H1 (cell line): ENCODE data around the gene CPD. TPM values are rescaled to one million over a fixed set of nuclear protein-coding genes. Genes with fewer than 3 reads are reported as not detected.

Experiments
- CTCF ChIA-PET: fragments of 300-600 bp; sonication (Branson Sonifier 250); formaldehyde crosslinking; loops from one replicate; lab custom pipeline; 2021; ENCODE audit not compliant: partially characterized antibody; lab: Charles Lee
- POLR2A ChIA-PET: fragments of 300-600 bp; sonication (Branson Sonifier 250); formaldehyde crosslinking; loops from one replicate; lab custom pipeline; 2021; ENCODE audit warnings: inconsistent platforms; ENCODE audit not compliant: partially characterized antibody; lab: Charles Lee
- DNase-seq, 2 experiments: peaks; one replicate each; pipeline versions ENCODE4 v3.0.0 to v3.0.0-alpha.2; 2010 to 2022; ENCODE audit warnings: low spot score in 2 of 2, low read depth in 1 of 2, mixed read lengths in 1 of 2
- FAIRE-seq: peaks from 2 replicates; lab custom pipeline; 2011; peaks lifted over from hg19 to GRCh38; lab: Jason Lieb, UNC
- H2AFZ ChIP-seq: 2 replicates; pipeline ENCODE4 v1.8.1; 2012; ENCODE audit warnings: low read length, inconsistent platforms
- H2AK5ac ChIP-seq: 2 replicates; pipeline ENCODE4 v1.6.1; 2013; ENCODE audit warnings: low read depth, low read length
- H2BK120ac ChIP-seq: replicated peaks from 2 replicates; pipeline ENCODE3; 2013; ENCODE audit warnings: low read depth, low read length, inconsistent platforms
- H2BK12ac ChIP-seq: 2 replicates; pipeline ENCODE4 v1.6.1; 2013; ENCODE audit warnings: low read depth, low read length
- H2BK15ac ChIP-seq: 2 replicates; pipeline ENCODE4 v1.6.1; 2013; ENCODE audit warnings: low read length
- H2BK20ac ChIP-seq: 2 replicates; pipeline ENCODE4 v1.6.1; 2013; ENCODE audit warnings: low read length
- H2BK5ac ChIP-seq: 2 replicates; pipeline ENCODE4 v1.6.1; 2013; ENCODE audit warnings: low read depth, low read length
- H3K14ac ChIP-seq: 2 replicates; pipeline ENCODE4 v1.6.1; 2013; ENCODE audit warnings: inconsistent platforms; ENCODE audit not compliant: insufficient read length
- H3K18ac ChIP-seq: 2 replicates; pipeline ENCODE4 v1.6.1; 2013; ENCODE audit warnings: low read length; ENCODE audit errors: extremely low read depth
- H3K23ac ChIP-seq: 2 replicates; pipeline ENCODE4 v1.6.1; 2013; ENCODE audit warnings: inconsistent platforms; ENCODE audit not compliant: insufficient read length
- H3K23me2 ChIP-seq: 2 replicates; pipeline ENCODE4 v1.6.1; 2013; ENCODE audit warnings: low read depth, low read length
- H3K27ac ChIP-seq: 2 replicates; pipeline ENCODE4 v1.6.1; 2011; ENCODE audit warnings: low read depth, low read length, inconsistent platforms
- H3K27me3 ChIP-seq, 4 experiments: replicated peaks in 1 of 4; 1 replicate in 1 of 4; 2 replicates in 3 of 4; pipeline versions ENCODE4 v1.6.1 to v1.8.1; 2011 to 2013; ENCODE audit warnings: low read length in 3 of 4, mild to moderate bottlenecking in 3 of 4, inconsistent platforms in 2 of 4, mixed read lengths in 2 of 4, moderate library complexity in 1 of 4; ENCODE audit not compliant: control insufficient read depth in 3 of 4, insufficient read depth in 3 of 4; ENCODE audit errors: extremely low read depth in 1 of 4
- H3K36me3 ChIP-seq, 4 experiments: 2 replicates each; pipeline versions ENCODE4 v1.6.1 to v1.8.1; 2011 to 2013; ENCODE audit warnings: mild to moderate bottlenecking in 4 of 4, low read length in 3 of 4, moderate library complexity in 2 of 4, control low read depth in 1 of 4, inconsistent platforms in 1 of 4; ENCODE audit not compliant: insufficient read depth in 4 of 4, control insufficient read depth in 2 of 4
- H3K4ac ChIP-seq: replicated peaks from 2 replicates; pipeline ENCODE3; 2013; ENCODE audit warnings: low read length, low read depth, mixed read lengths, inconsistent platforms; ENCODE audit not compliant: insufficient read length
- H3K4me1 ChIP-seq, 4 experiments: replicated peaks in 1 of 4; 1 replicate in 1 of 4; 2 replicates in 3 of 4; pipeline versions ENCODE4 v1.6.1 to v1.8.1; 2011 to 2013; ENCODE audit warnings: low read length in 3 of 4, inconsistent platforms in 2 of 4, mixed read lengths in 1 of 4; ENCODE audit not compliant: insufficient read depth in 4 of 4, control insufficient read depth in 3 of 4
- H3K4me2 ChIP-seq, 2 experiments: 2 replicates each; pipeline versions ENCODE4 v1.6.1 to v1.8.1; 2011 to 2013; ENCODE audit warnings: low read depth in 2 of 2, low read length in 2 of 2, control low read depth in 1 of 2, inconsistent platforms in 1 of 2, mild to moderate bottlenecking in 1 of 2; ENCODE audit not compliant: insufficient read depth in 1 of 2
- H3K4me3 ChIP-seq, 4 experiments: fragments of 200-600, 300-600 bp in 1 of 4; sonication (generic), shearing (Covaris generic), sonication (Bioruptor Twin) in 1 of 4; 2 replicates each; pipeline versions ENCODE4 v1.5.1 to v1.8.1; 2011 to 2016; ENCODE audit warnings: low read length in 4 of 4, low read depth in 3 of 4, control low read depth in 2 of 4, inconsistent platforms in 2 of 4, mild to moderate bottlenecking in 2 of 4, mixed read lengths in 1 of 4, moderate library complexity in 1 of 4; ENCODE audit not compliant: insufficient read depth in 2 of 4; ENCODE audit errors: extremely low read depth in 1 of 4
- H3K56ac ChIP-seq: replicated peaks from 2 replicates; pipeline ENCODE3; 2013; ENCODE audit warnings: low read depth, mild to moderate bottlenecking, mixed read lengths, low read length, inconsistent platforms; ENCODE audit not compliant: insufficient read length
- H3K79me1 ChIP-seq: 2 replicates; pipeline ENCODE4 v1.6.1; 2013; ENCODE audit warnings: low read depth, low read length, control low read depth
- H3K79me2 ChIP-seq, 2 experiments: 2 replicates each; pipeline versions ENCODE4 v1.6.1 to v1.8.1; 2012 to 2013; ENCODE audit warnings: low read length in 2 of 2, mild to moderate bottlenecking in 2 of 2, inconsistent platforms in 1 of 2; ENCODE audit not compliant: insufficient read depth in 2 of 2, control insufficient read depth in 1 of 2
- H3K9ac ChIP-seq, 4 experiments: replicated peaks in 1 of 4; 1 replicate in 1 of 4; 2 replicates in 3 of 4; pipeline versions ENCODE4 v1.6.1 to v1.8.1; 2011 to 2013; ENCODE audit warnings: low read depth in 3 of 4, low read length in 3 of 4, control low read depth in 2 of 4, mild to moderate bottlenecking in 2 of 4, moderate library complexity in 2 of 4, inconsistent platforms in 1 of 4; ENCODE audit errors: extremely low read depth in 1 of 4
- H3K9me3 ChIP-seq, 2 experiments: 2 replicates each; pipeline versions ENCODE4 v1.6.1 to v1.8.1; 2012 to 2013; ENCODE audit warnings: mild to moderate bottlenecking in 2 of 2, moderate library complexity in 2 of 2, control low read depth in 1 of 2, inconsistent platforms in 1 of 2, low read depth in 1 of 2, low read length in 1 of 2, mixed read lengths in 1 of 2; ENCODE audit not compliant: insufficient read depth in 2 of 2
- H4K20me1 ChIP-seq, 2 experiments: replicated peaks in 1 of 2; 2 replicates each; pipeline versions ENCODE3 to v1.8.1; 2011 to 2013; ENCODE audit warnings: inconsistent platforms in 2 of 2, low read length in 2 of 2, mild to moderate bottlenecking in 1 of 2; ENCODE audit not compliant: insufficient read depth in 2 of 2, control insufficient read depth in 1 of 2
- H4K5ac ChIP-seq: 2 replicates; pipeline ENCODE4 v1.6.1; 2013; ENCODE audit warnings: low read length, low read depth, mixed read lengths, inconsistent platforms; ENCODE audit not compliant: insufficient read length
- H4K8ac ChIP-seq: 2 replicates; pipeline ENCODE4 v1.8.0; 2013; ENCODE audit warnings: mild to moderate bottlenecking, moderate library complexity, low read length, inconsistent platforms; ENCODE audit not compliant: insufficient read depth; ENCODE audit errors: extremely low read depth
- H4K91ac ChIP-seq: replicated peaks from 2 replicates; pipeline ENCODE3; 2013; ENCODE audit warnings: low read length, mixed read lengths, inconsistent platforms; ENCODE audit not compliant: insufficient read length
- CBX8 ChIP-seq: fragments of 300-800, 300-1000 bp; sonication (generic); IDR thresholded peaks from 2 replicates; pipeline ENCODE4 v1.7.1; 2016; ENCODE audit warnings: low read depth, low read length, borderline replicate concordance
- CHD1 ChIP-seq: IDR thresholded peaks from 2 replicates; pipeline ENCODE4 v1.6.1; 2012; ENCODE audit warnings: low read depth, low read length, improper control_type of control experiment
- EGR1 ChIP-seq: IDR thresholded peaks from 2 replicates; pipeline ENCODE4 v1.6.1; 2011; ENCODE audit warnings: low read depth, low read length, borderline replicate concordance
- HDAC2 ChIP-seq, 2 experiments: fragments of 300-600 bp in 1 of 2; sonication (generic) in 1 of 2; IDR thresholded peaks; 2 replicates each; pipeline ENCODE4 v1.6.1; 2011 to 2012; ENCODE audit warnings: low read depth in 2 of 2, low read length in 2 of 2, mild to moderate bottlenecking in 2 of 2, moderate library complexity in 2 of 2, borderline replicate concordance in 1 of 2, inconsistent platforms in 1 of 2
- JUND ChIP-seq: IDR thresholded peaks from 2 replicates; pipeline ENCODE4 v1.6.1; 2011; ENCODE audit warnings: mild to moderate bottlenecking, improper control_type of control experiment, low read length
- KDM4A ChIP-seq: IDR thresholded peaks from one replicate; pipeline ENCODE4 v1.7.1; 2012; ENCODE audit warnings: low read depth, mild to moderate bottlenecking, moderate library complexity, low read length, inconsistent platforms; ENCODE audit not compliant: severe bottlenecking
- SIRT6 ChIP-seq: IDR thresholded peaks from one replicate; pipeline ENCODE4 v1.7.1; 2012; ENCODE audit warnings: low read length, inconsistent platforms
- SP1 ChIP-seq: IDR thresholded peaks from 2 replicates; pipeline ENCODE4 v1.6.1; 2011; ENCODE audit warnings: low read depth, low read length
- TAF1 ChIP-seq: IDR thresholded peaks from 2 replicates; pipeline ENCODE4 v1.6.1; 2011; ENCODE audit warnings: mild to moderate bottlenecking, low read depth, low read length
- ZNF274 ChIP-seq: IDR thresholded peaks from 2 replicates; pipeline ENCODE4 v1.7.0; 2012; ENCODE audit warnings: low read length, borderline replicate concordance; ENCODE audit errors: extremely low read depth
- polyA plus RNA-seq, 7 experiments: library from polyadenylated mRNA; depleted of rRNA in 3 of 7; stranded (reverse) in 5 of 7; unstranded in 2 of 7; fragments of >200 nt in 5 of 7; fragments of 200-250 nt in 2 of 7; gene quantifications; 1 replicate in 5 of 7; 2 replicates in 1 of 7; 4 replicates in 1 of 7; pipeline versions ENCODE4 v1.2.1 to v1.2.3, GENCODE V29; 2011 to 2013; ENCODE audit warnings: missing spikeins in 2 of 7, mixed read lengths in 2 of 7
- total RNA-seq: library from RNA; stranded (reverse); fragmentation: NEBNext Ultra II Directional; extraction: Animal tissue kit (Norgen Biotek cat#: 25700); gene quantifications from 2 replicates; pipeline ENCODE4 v1.2.1, GENCODE V29; 2021

The CPD gene
- total and polyA plus RNA-seq, 2 of the 8 experiments (the other 6 are each of a cell fraction or from before 2014, with no cell fraction given), result 8.6 to 46.2 TPM

DNA sequence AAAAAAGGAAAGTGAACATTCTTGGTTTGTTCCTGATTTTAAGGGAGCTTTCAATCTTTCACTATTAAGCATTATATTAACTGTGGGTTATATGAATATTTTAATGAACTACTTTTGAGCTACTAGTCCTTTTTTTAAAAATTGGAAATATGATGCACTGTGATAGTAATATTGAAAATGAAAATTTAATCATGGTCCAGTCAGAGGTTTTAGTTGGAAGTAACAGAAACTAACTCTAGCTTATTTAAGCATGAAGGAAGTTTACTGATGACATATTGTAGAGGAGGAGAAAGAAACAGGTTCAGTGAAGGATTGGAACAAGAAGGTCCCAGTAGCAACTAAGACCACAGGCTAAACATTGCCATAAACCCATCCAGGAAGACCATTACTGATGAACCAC, 24.0 kb upstream of the CPD start:
- no peaks in the 10 kb centered on the region for H3K79me2 ChIP-seq

More for the DNA sequence above, 24.0 kb upstream of the CPD start:
- no peak overlapping the region for H2BK12ac ChIP-seq
- H3K4me1 ChIP-seq, result no peaks in the 10 kb centered on the region
- no peaks in the 10 kb centered on the region for H3K79me1 ChIP-seq
- H3K56ac ChIP-seq, result no peak overlapping the region
- H3K23me2 ChIP-seq, result no peaks in the 10 kb centered on the region
- no peak overlapping the region for H2BK20ac ChIP-seq
- H3K14ac ChIP-seq, result no peak overlapping the region
- H2BK120ac ChIP-seq, result no peak overlapping the region
- no peak overlapping the region for H2BK5ac ChIP-seq
- POLR2A ChIA-PET, result no interaction called here
- DNase-seq (no peak), FAIRE-seq (no peak)
- no peak overlapping the region; the same call in 1 of the 2 replicates for H2BK15ac ChIP-seq
- H4K20me1 ChIP-seq, result no peaks in the 10 kb centered on the region
- H4K8ac ChIP-seq, result no peak overlapping the region
- H3K4me3 ChIP-seq, result no peak overlapping the region
- no peak overlapping the region for H3K4ac ChIP-seq
- no peaks in the 10 kb centered on the region for H3K27me3 ChIP-seq
- H3K36me3 ChIP-seq, result no peaks in the 10 kb centered on the region
- CTCF ChIA-PET, result interaction anchor here (0.6 to 1.4 kb wide), 3 partner anchors 16 to 127 kb away, joined by 3 to 5 read pairs (median 4); no protein-coding TSS in a partner anchor
- H2AFZ ChIP-seq, result no peak overlapping the region
- H4K91ac ChIP-seq, result no peak overlapping the region
- H2AK5ac ChIP-seq, result no peak overlapping the region
- no peak overlapping the region for H3K18ac ChIP-seq
- no peak overlapping the region for H4K5ac ChIP-seq
- H3K9ac ChIP-seq, result no peak overlapping the region
- H3K27ac ChIP-seq, result no peak overlapping the region
- H3K23ac ChIP-seq, result no peak overlapping the region
- no peaks in the 10 kb centered on the region for H3K9me3 ChIP-seq
- H3K4me2 ChIP-seq, result no peak overlapping the region
- TF ChIP-seq ZNF274 (no peak), SP1 (no peak), JUND (no peak), TAF1 (no peak), SIRT6 (no peak), EGR1 (no peak), KDM4A (no peak), CBX8 (no peak), HDAC2 (IDR thresholded peaks at IDR 0.05; ENCODE audit: borderline replicate concordance in 1 of 2, low read depth in 2 of 2, low read length in 2 of 2) (no peak), CHD1 (no peak)
- TF ChIP-seq, all 59 proteins: peak for 0
